ENCODE measurements around the gene C16orf78. TPM values are rescaled to one million over a fixed set of nuclear protein-coding genes. Genes with fewer than 3 reads are reported as not detected.

C16orf78 gene
- total RNA-seq, 4 donors from 2014 or later = not detected

- ATAC-seq (ENCODE audit: low FRiP score) = no peak
- no peak for DNase-seq (ENCODE audit: low spot score)
- TF ChIP-seq, protein P1, sequence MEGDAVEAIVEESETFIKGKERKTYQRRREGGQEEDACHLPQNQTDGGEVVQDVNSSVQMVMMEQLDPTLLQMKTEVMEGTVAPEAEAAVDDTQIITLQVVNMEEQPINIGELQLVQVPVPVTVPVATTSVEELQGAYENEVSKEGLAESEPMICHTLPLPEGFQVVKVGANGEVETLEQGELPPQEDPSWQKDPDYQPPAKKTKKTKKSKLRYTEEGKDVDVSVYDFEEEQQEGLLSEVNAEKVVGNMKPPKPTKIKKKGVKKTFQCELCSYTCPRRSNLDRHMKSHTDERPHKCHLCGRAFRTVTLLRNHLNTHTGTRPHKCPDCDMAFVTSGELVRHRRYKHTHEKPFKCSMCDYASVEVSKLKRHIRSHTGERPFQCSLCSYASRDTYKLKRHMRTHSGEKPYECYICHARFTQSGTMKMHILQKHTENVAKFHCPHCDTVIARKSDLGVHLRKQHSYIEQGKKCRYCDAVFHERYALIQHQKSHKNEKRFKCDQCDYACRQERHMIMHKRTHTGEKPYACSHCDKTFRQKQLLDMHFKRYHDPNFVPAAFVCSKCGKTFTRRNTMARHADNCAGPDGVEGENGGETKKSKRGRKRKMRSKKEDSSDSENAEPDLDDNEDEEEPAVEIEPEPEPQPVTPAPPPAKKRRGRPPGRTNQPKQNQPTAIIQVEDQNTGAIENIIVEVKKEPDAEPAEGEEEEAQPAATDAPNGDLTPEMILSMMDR (IDR thresholded peaks at IDR 0.05) = no peak
Measured at GRCh38 chr16:49424961-49425360, 51.4 kb downstream of the C16orf78 start.

GRCh38 chr16:49427771-49428170 lies 54.2 kb downstream of the C16orf78 start:
- no peak for ATAC-seq (ENCODE audit: low FRiP score)
- TF ChIP-seq, protein P1 (IDR thresholded peaks at IDR 0.05) = no peak
- DNase-seq (ENCODE audit: low spot score) = no peak

GRCh38 chr16:49428808-49429207 lies 55.2 kb downstream of the C16orf78 start:
- no peak for ATAC-seq (ENCODE audit: low FRiP score)
- no peak for DNase-seq (ENCODE audit: low spot score)
- TF ChIP-seq, protein P1 (IDR thresholded peaks at IDR 0.05) = no peak

DNA sequence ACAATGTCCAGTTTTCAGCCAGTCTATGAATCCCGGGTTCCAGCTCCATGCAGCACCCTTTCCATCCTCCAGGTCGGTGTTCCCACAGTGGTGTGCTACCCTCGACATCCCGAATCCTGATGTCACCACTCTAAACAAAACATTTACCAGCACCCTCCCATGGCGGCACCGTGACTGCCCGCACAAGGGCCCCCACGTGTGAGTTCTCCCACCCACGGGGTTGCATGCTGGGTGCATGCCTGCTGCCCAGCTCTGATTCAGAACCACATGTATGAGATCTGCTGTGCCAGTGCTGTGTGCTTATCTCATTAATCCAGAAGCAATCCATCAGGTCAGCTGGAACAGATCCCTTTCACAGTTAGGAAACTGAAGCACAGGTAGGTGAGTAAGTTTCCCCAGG lies 57.4 kb downstream of the C16orf78 start:
- TF ChIP-seq, protein P1 (IDR thresholded peaks at IDR 0.05) = no peak
- ATAC-seq (ENCODE audit: low FRiP score) = no peak
- DNase-seq (ENCODE audit: low spot score) = no peak

- TF ChIP-seq, protein P1 (IDR thresholded peaks at IDR 0.05) = no peak
- ATAC-seq (ENCODE audit: low FRiP score) (no peak), DNase-seq (ENCODE audit: low spot score) (no peak)
Measured at GRCh38 chr16:49431591-49432290, 58.1 kb downstream of the C16orf78 start.

DNA sequence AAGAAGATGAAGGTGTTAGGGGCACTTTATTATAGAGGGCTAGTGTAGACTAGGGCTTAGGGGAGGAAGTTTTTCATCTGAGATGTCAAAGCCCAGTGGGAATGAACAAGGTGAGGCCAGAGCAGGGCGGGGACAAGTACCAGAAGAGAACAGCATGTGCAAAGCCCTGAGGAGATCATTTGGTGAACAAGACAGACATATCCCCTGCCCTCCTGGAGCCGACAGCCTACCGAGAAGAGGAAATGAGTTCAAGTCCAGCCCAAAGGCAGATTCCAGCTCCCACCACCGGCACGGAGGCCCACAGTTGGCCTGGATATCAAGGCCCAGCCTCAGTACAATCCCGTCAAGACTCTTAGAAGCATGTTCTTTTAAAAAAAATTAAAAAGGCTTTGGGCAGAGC lies 61.1 kb downstream of the C16orf78 start:
- no peak for ATAC-seq (ENCODE audit: low FRiP score)
- TF ChIP-seq, protein P1 (IDR thresholded peaks at IDR 0.05) = no peak
- no peak for DNase-seq (ENCODE audit: low spot score)

GRCh38 chr16:49436181-49436580 lies 62.6 kb downstream of the C16orf78 start:
- DNase-seq (ENCODE audit: low spot score) = no peak
- ATAC-seq (ENCODE audit: low FRiP score) = no peak
- TF ChIP-seq, protein P1 (IDR thresholded peaks at IDR 0.05) = no peak
